ENCODE measurements around the gene SPATA17.

SPATA17 gene

GRCh38 chr1:217857061-217857460, 225.9 kb downstream of the SPATA17 start:
- no peak for FAIRE-seq

- no peak for FAIRE-seq
These were observed 230.5 kb downstream of the SPATA17 start for GRCh38 chr1:217861658-217862057.

GRCh38 chr1:217867446-217867995, 236.4 kb downstream of the SPATA17 start:
- no peak for FAIRE-seq

GRCh38 chr1:217871955-217872354, 240.8 kb downstream of the SPATA17 start:
- FAIRE-seq, result no peak

- no peak for FAIRE-seq
These were observed 244.1 kb downstream of the SPATA17 start for GRCh38 chr1:217875229-217875628.

GRCh38 chr1:217876401-217876800, 245.3 kb downstream of the SPATA17 start:
- FAIRE-seq, result no peak

- no peak for FAIRE-seq
These were observed 245.8 kb downstream of the SPATA17 start for GRCh38 chr1:217876896-217877295.

GRCh38 chr1:217881131-217881543, 250.0 kb downstream of the SPATA17 start:
- no peak for FAIRE-seq

- FAIRE-seq, result no peak
These were observed 250.6 kb downstream of the SPATA17 start for GRCh38 chr1:217881607-217882332.

- no peak for FAIRE-seq
These were observed 254.0 kb downstream of the SPATA17 start for GRCh38 chr1:217885181-217885580.

- FAIRE-seq, result no peak
These were observed 257.2 kb downstream of the SPATA17 start for GRCh38 chr1:217888328-217888727.

- no peak for FAIRE-seq
These were observed 258.3 kb downstream of the SPATA17 start for GRCh38 chr1:217889401-217889800.

- no peak for FAIRE-seq
These were observed 260.8 kb downstream of the SPATA17 start for GRCh38 chr1:217891966-217892365.

- FAIRE-seq, result no peak
These were observed 261.6 kb downstream of the SPATA17 start for GRCh38 chr1:217892750-217893149.

- FAIRE-seq, result no peak
These were observed 264.7 kb downstream of the SPATA17 start for GRCh38 chr1:217895841-217896240.

- no peak for FAIRE-seq
These were observed 265.3 kb downstream of the SPATA17 start for GRCh38 chr1:217896490-217896889.

- FAIRE-seq, result no peak
These were observed 266.0 kb downstream of the SPATA17 start for GRCh38 chr1:217897100-217897499.

- FAIRE-seq, result no peak
These were observed 268.5 kb downstream of the SPATA17 start for GRCh38 chr1:217899614-217900013.

GRCh38 chr1:217907504-217907903, 276.4 kb downstream of the SPATA17 start:
- no peak for FAIRE-seq

GRCh38 chr1:217910203-217910602, 279.1 kb downstream of the SPATA17 start:
- FAIRE-seq, result no peak

- FAIRE-seq, result no peak
These were observed 279.7 kb downstream of the SPATA17 start for GRCh38 chr1:217910791-217911320.

- FAIRE-seq, result no peak
These were observed 280.8 kb downstream of the SPATA17 start for GRCh38 chr1:217911908-217912307.

GRCh38 chr1:217917281-217917887, 286.2 kb downstream of the SPATA17 start:
- no peak for FAIRE-seq
